Trophoblast cell (in vitro differentiated cells and primary cell): Measurements from ENCODE around the gene GRM5.

Experiments used
- DNase-seq, 2 donors: peaks; one replicate each; pipeline ENCODE4 v3.0.0-alpha.2; 2016
- H2AFZ ChIP-seq: 2 replicates; pipeline ENCODE4 v1.6.1; 2013; ENCODE audit warnings: low read length, moderate library complexity, mild to moderate bottlenecking; ENCODE audit not compliant: insufficient read depth, poor library complexity
- H2AK5ac ChIP-seq: 2 replicates; pipeline ENCODE4 v1.6.1; 2013; ENCODE audit warnings: mild to moderate bottlenecking, low read length
- H2BK120ac ChIP-seq: 2 replicates; pipeline ENCODE4 v1.6.1; 2013; ENCODE audit warnings: low read length, mild to moderate bottlenecking, moderate library complexity; ENCODE audit not compliant: insufficient read depth, poor library complexity
- H2BK12ac ChIP-seq: 2 replicates; pipeline ENCODE4 v1.6.1; 2013; ENCODE audit warnings: mild to moderate bottlenecking, low read length, moderate library complexity
- H2BK5ac ChIP-seq: 2 replicates; pipeline ENCODE4 v1.6.1; 2013; ENCODE audit warnings: low read length, low read depth, moderate library complexity, mild to moderate bottlenecking; ENCODE audit not compliant: poor library complexity
- H3K14ac ChIP-seq: 2 replicates; pipeline ENCODE4 v1.6.1; 2013; ENCODE audit warnings: mild to moderate bottlenecking, low read length
- H3K18ac ChIP-seq: 2 replicates; pipeline ENCODE4 v1.6.1; 2013; ENCODE audit warnings: mild to moderate bottlenecking, low read length
- H3K23ac ChIP-seq: 2 replicates; pipeline ENCODE4 v1.6.1; 2013; ENCODE audit warnings: low read length
- H3K27ac ChIP-seq: 2 replicates; pipeline ENCODE4 v1.5.1; 2013; ENCODE audit warnings: low read depth, mild to moderate bottlenecking, inconsistent platforms, low read length, moderate library complexity
- H3K27me3 ChIP-seq: 2 replicates; pipeline ENCODE4 v1.6.1; 2013; ENCODE audit warnings: inconsistent platforms, mild to moderate bottlenecking, low read length, moderate library complexity; ENCODE audit not compliant: insufficient read depth
- H3K36me3 ChIP-seq, 2 experiments: 1 replicate in 1 of 2; 2 replicates in 1 of 2; pipeline ENCODE4 v1.6.1; 2013; ENCODE audit warnings: low read length in 2 of 2, mild to moderate bottlenecking in 2 of 2, moderate library complexity in 1 of 2; ENCODE audit not compliant: insufficient read depth in 2 of 2, control insufficient read depth in 1 of 2
- H3K4ac ChIP-seq: 2 replicates; pipeline ENCODE4 v1.6.1; 2013; ENCODE audit warnings: low read depth, mild to moderate bottlenecking, low read length, moderate library complexity
- H3K4me1 ChIP-seq, 2 experiments: 1 replicate in 1 of 2; 2 replicates in 1 of 2; pipeline ENCODE4 v1.6.1; 2013; ENCODE audit warnings: low read length in 2 of 2, mild to moderate bottlenecking in 2 of 2, moderate library complexity in 1 of 2; ENCODE audit not compliant: insufficient read depth in 2 of 2, control insufficient read depth in 1 of 2
- H3K4me2 ChIP-seq: 2 replicates; pipeline ENCODE4 v1.6.1; 2013; ENCODE audit warnings: inconsistent platforms, mild to moderate bottlenecking, low read length, moderate library complexity
- H3K4me3 ChIP-seq: 2 replicates; pipeline ENCODE4 v1.5.1; 2013; ENCODE audit warnings: mild to moderate bottlenecking, low read depth, low read length, inconsistent platforms
- H3K79me1 ChIP-seq: one replicate; pipeline ENCODE4 v1.6.1; 2013; ENCODE audit warnings: low read length
- H3K79me2 ChIP-seq: 2 replicates; pipeline ENCODE4 v1.6.1; 2013; ENCODE audit warnings: low read length, mild to moderate bottlenecking; ENCODE audit not compliant: control insufficient read depth, insufficient read depth, poor library complexity
- H3K9ac ChIP-seq: 2 replicates; pipeline ENCODE4 v1.6.1; 2013; ENCODE audit warnings: mild to moderate bottlenecking, low read length
- H3K9me3 ChIP-seq: 2 replicates; pipeline ENCODE4 v1.6.1; 2013; ENCODE audit warnings: low read depth, mild to moderate bottlenecking, control low read depth, inconsistent platforms, low read length; ENCODE audit not compliant: insufficient read depth
- H4K12ac ChIP-seq: 2 replicates; pipeline ENCODE4 v1.6.1; 2013; ENCODE audit warnings: low read depth, mild to moderate bottlenecking, low read length, moderate library complexity
- H4K8ac ChIP-seq: 2 replicates; pipeline ENCODE4 v1.6.1; 2013; ENCODE audit warnings: low read depth, mild to moderate bottlenecking, low read length, moderate library complexity
- H4K91ac ChIP-seq: one replicate; pipeline ENCODE4 v1.6.1; 2013; ENCODE audit warnings: low read depth, mild to moderate bottlenecking, low read length, moderate library complexity
- WGBS: extraction: QIAGEN DNeasy Blood & Tissue Kit; methylation state at CpG from one replicate; pipeline ENCODE4 v1.1.7; 2013; ENCODE audit warnings: missing lambda C conversion rate; ENCODE audit not compliant: insufficient read length, insufficient coverage; ENCODE audit errors: extremely low coverage; 5-methylcytosine and 5-hydroxymethylcytosine counted together

Gene GRM5

DNA sequence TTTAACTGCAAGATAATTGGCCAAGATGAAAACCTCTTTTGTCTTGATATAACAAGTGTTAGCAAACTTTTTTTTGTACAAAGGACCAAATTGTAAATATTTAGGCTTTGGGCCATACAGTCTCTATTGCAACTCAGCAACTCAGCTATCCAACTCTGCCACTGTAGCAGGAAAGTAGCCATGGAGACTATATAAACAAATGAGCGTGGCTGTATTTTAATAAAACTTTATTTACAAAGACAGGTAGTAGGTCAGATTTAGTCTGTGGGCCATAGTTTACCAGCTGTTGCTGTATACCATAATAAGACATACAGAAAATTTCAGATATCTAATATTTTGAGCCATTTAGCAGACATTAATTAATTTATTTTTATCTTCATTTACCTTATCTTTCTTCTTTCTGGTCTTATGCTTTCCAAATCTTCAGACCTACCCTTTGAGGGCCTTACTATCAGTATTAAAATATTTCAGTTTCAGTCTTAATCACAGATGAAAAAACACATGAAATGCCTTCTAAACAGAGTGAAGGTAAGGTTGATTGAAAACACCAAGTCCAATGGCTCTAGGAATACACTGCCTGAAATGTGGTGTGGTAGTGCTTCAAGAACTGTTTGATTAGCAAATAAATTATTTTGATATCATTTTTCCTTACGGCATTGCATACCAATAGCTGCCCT lies 471.4 kb downstream of the GRM5 start:
- H2BK120ac ChIP-seq = no peak overlapping the region
- H3K27me3 ChIP-seq = no peaks in the 10 kb centered on the region
- H3K9ac ChIP-seq = no peak overlapping the region
- H3K9me3 ChIP-seq = no peaks in the 10 kb centered on the region
- H4K91ac ChIP-seq = no peak overlapping the region
- WGBS = no CpG with 5 or more reads among the region's 2 CpGs
- H3K36me3 ChIP-seq = no peaks in the 10 kb centered on the region
- H3K79me2 ChIP-seq = no peaks in the 10 kb centered on the region
- H3K18ac ChIP-seq = no peak overlapping the region
- H3K79me1 ChIP-seq = no peaks in the 10 kb centered on the region
- H3K27ac ChIP-seq = no peak overlapping the region
- H2AFZ ChIP-seq = no peak overlapping the region
- no peak overlapping the region for H4K8ac ChIP-seq
- DNase-seq = no peak
- no peaks in the 10 kb centered on the region for H3K4me1 ChIP-seq
- no peak overlapping the region for H4K12ac ChIP-seq
- H3K4me3 ChIP-seq = no peak overlapping the region
- no peak overlapping the region for H3K4me2 ChIP-seq
- no peak overlapping the region for H3K23ac ChIP-seq
- H3K14ac ChIP-seq = no peak overlapping the region
- no peak overlapping the region for H2BK12ac ChIP-seq
- no peak overlapping the region for H2AK5ac ChIP-seq
- no peak overlapping the region for H2BK5ac ChIP-seq
- H3K4ac ChIP-seq = no peak overlapping the region

DNA sequence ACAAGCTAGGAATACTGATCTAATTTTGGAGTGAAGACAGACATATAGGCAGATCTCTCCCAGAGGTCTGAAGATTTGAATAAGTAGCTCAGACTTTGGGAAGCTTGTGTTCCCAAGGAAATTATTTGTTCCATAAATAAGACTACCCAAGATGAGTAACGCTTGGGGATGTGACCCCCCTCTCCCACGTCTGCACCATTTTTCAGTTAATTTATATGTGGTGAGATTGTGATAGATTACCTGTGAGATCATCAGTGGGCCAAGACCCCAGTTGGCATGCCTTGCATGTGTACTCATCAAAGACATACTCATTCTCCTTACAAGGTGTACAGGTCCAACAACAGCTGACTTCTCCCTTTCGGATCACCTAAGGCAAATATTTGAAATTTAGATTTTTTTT lies 475.4 kb downstream of the GRM5 start:
- Histone ChIP-seq H3K4me2 (no peak overlapping the region), H3K18ac (no peak overlapping the region), H2BK5ac (no peak overlapping the region), H3K14ac (no peak overlapping the region), H4K91ac (no peak overlapping the region), H3K4me3 (no peak overlapping the region), H3K79me1 (no peaks in the 10 kb centered on the region), H3K79me2 (no peaks in the 10 kb centered on the region), H3K4me1 (no peaks in the 10 kb centered on the region), H2BK12ac (no peak overlapping the region), H3K23ac (no peak overlapping the region), H3K27ac (no peak overlapping the region), H2AFZ (no peak overlapping the region), H2BK120ac (no peak overlapping the region), H3K9me3 (no peaks in the 10 kb centered on the region), H2AK5ac (no peak overlapping the region), H3K9ac (no peak overlapping the region), H3K4ac (no peak overlapping the region), H4K8ac (no peak overlapping the region), H3K36me3 (no peaks in the 10 kb centered on the region), H4K12ac (no peak overlapping the region), H3K27me3 (no peaks in the 10 kb centered on the region)
- DNase-seq = peak in 1 of 2 donors; percentile 13
- no CpG with 5 or more reads among the region's 3 CpGs for WGBS

DNA sequence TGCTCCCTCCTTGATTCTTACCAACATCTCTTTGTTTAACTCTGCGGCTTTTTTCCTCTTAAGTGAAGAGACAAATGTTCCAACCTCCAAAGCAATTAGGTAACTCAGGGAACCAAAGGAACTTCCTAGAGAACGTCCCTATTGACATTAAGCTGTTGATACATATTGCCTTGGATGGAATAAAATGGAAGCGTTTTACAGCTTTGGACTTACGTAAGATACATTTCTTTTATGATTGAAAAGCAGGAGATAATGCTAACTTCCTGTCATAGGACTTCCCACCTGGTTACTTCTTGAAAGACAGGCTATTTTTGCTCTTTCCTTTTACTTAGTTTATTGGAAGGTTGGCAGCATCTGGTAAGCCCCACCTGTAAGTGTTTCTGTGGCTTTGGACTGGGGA lies 482.5 kb downstream of the GRM5 start:
- no peak overlapping the region for H3K18ac ChIP-seq
- H3K4me2 ChIP-seq = no peak overlapping the region
- H3K9ac ChIP-seq = no peak overlapping the region
- H4K91ac ChIP-seq = no peak overlapping the region
- H4K8ac ChIP-seq = no peak overlapping the region
- H3K27me3 ChIP-seq = no peaks in the 10 kb centered on the region
- H3K79me2 ChIP-seq = no peaks in the 10 kb centered on the region
- no peak overlapping the region for H2BK120ac ChIP-seq
- H3K4me3 ChIP-seq = no peak overlapping the region
- no peak overlapping the region for H4K12ac ChIP-seq
- no CpG with 5 or more reads among the region's 4 CpGs for WGBS
- H3K4me1 ChIP-seq = no peaks in the 10 kb centered on the region
- H2AFZ ChIP-seq = no peak overlapping the region
- H3K27ac ChIP-seq = no peak overlapping the region
- no peak overlapping the region for H3K4ac ChIP-seq
- no peaks in the 10 kb centered on the region for H3K9me3 ChIP-seq
- no peak overlapping the region for H3K14ac ChIP-seq
- no peak overlapping the region for H2BK5ac ChIP-seq
- H3K36me3 ChIP-seq = no peaks in the 10 kb centered on the region
- H2AK5ac ChIP-seq = no peak overlapping the region
- H3K23ac ChIP-seq = no peak overlapping the region
- H3K79me1 ChIP-seq = no peaks in the 10 kb centered on the region
- no peak overlapping the region for H2BK12ac ChIP-seq
- no peak for DNase-seq

DNA sequence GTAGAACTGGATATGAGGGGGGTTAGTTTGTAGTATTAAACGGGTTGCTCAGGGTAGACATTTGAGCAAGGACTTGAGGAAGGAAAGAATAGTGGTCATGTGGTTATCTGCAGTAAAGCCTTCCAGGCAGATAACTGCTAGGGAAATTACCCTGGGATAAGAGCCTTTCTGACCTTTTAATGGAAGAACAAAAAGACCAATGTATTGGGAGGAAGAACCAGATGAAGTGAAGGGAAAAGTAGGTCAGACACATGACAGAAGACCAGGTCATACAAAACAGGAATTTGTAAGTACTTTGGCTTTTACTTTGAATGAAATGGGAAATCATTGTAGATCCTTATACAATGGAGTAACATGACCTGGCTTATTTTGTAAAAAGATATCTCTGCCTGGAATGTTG lies 486.3 kb downstream of the GRM5 start:
- Histone ChIP-seq H3K27ac (no peak overlapping the region), H3K4ac (no peak overlapping the region), H3K18ac (no peak overlapping the region), H3K4me1 (no peaks in the 10 kb centered on the region), H2BK12ac (no peak overlapping the region), H2AFZ (no peak overlapping the region), H2AK5ac (no peak overlapping the region), H3K9ac (no peak overlapping the region), H3K36me3 (no peaks in the 10 kb centered on the region), H2BK120ac (no peak overlapping the region), H3K4me2 (no peak overlapping the region), H3K79me2 (no peaks in the 10 kb centered on the region), H3K14ac (no peak overlapping the region), H2BK5ac (no peak overlapping the region), H4K8ac (no peak overlapping the region), H3K79me1 (no peaks in the 10 kb centered on the region), H3K9me3 (no peaks in the 10 kb centered on the region), H3K23ac (no peak overlapping the region), H4K12ac (no peak overlapping the region), H4K91ac (no peak overlapping the region), H3K27me3 (no peaks in the 10 kb centered on the region), H3K4me3 (no peak overlapping the region)
- WGBS = 100% methylated on average over 1 of the region's 1 CpG
- DNase-seq = no peak
